ENCODE results near the gene GRK2.

Gene GRK2

GRCh38 chr11:67262731-67263675 lies 3.3 kb upstream of the GRK2 start:
- no peak overlapping the region for H3K4me3 ChIP-seq (replicated peaks; ENCODE audit: low read depth, low read length)
- no peaks in the 10 kb centered on the region for H3K27me3 ChIP-seq (replicated peaks; ENCODE audit: control insufficient read depth, insufficient read depth, low read length)
- DNase-seq (ENCODE audit: extremely low read depth, insufficient read length) = peak; percentile 66
- H3K36me3 ChIP-seq (ENCODE audit: control insufficient read depth, insufficient read depth, low read length) = no peaks in the 10 kb centered on the region
- TF ChIP-seq, protein P1, sequence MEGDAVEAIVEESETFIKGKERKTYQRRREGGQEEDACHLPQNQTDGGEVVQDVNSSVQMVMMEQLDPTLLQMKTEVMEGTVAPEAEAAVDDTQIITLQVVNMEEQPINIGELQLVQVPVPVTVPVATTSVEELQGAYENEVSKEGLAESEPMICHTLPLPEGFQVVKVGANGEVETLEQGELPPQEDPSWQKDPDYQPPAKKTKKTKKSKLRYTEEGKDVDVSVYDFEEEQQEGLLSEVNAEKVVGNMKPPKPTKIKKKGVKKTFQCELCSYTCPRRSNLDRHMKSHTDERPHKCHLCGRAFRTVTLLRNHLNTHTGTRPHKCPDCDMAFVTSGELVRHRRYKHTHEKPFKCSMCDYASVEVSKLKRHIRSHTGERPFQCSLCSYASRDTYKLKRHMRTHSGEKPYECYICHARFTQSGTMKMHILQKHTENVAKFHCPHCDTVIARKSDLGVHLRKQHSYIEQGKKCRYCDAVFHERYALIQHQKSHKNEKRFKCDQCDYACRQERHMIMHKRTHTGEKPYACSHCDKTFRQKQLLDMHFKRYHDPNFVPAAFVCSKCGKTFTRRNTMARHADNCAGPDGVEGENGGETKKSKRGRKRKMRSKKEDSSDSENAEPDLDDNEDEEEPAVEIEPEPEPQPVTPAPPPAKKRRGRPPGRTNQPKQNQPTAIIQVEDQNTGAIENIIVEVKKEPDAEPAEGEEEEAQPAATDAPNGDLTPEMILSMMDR (IDR thresholded peaks at IDR 0.05; ENCODE audit: insufficient read depth, low read length, poor library complexity, severe bottlenecking) = peak; percentile 84

DNA sequence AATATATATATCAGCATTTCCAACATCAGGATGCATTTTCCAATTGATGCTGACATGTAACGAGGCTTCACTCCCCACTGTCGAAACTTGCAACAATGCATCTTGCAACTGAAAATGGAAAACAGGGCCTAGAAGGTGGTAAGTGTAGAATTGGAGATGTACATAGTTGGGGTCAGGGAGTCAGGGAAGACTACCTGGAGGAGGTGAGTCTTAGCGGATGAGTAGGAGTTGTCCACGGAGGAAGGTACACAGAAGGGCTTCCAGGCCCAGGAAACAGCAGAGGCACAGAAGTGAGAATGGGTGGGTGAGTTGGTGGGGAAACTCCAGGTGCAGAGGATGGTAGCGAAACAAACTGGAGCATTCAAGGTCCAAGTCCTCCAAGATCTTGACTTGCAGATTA lies 2.0 kb upstream of the GRK2 start:
- Histone ChIP-seq H3K36me3 (ENCODE audit: control insufficient read depth, insufficient read depth, low read length) (peaks cover 3% of the 10 kb centered on the region; the same call in 1 of the 2 replicates), H3K27me3 (replicated peaks; ENCODE audit: control insufficient read depth, insufficient read depth, low read length) (no peaks in the 10 kb centered on the region), H3K4me3 (replicated peaks; ENCODE audit: low read depth, low read length) (no peak overlapping the region)
- no peak for DNase-seq (ENCODE audit: extremely low read depth, insufficient read length)
- TF ChIP-seq, protein P1 (IDR thresholded peaks at IDR 0.05; ENCODE audit: insufficient read depth, low read length, poor library complexity, severe bottlenecking) = no peak

- Histone ChIP-seq H3K27me3 (replicated peaks; ENCODE audit: control insufficient read depth, insufficient read depth, low read length) (no peaks in the 10 kb centered on the region), H3K36me3 (ENCODE audit: control insufficient read depth, insufficient read depth, low read length) (peaks cover 5% of the 10 kb centered on the region; the same call in 1 of the 2 replicates), H3K4me3 (replicated peaks; ENCODE audit: low read depth, low read length) (no peak overlapping the region)
- TF ChIP-seq, protein P1 (IDR thresholded peaks at IDR 0.05; ENCODE audit: insufficient read depth, low read length, poor library complexity, severe bottlenecking) = no peak
- no peak for DNase-seq (ENCODE audit: extremely low read depth, insufficient read length)
These were observed 1.2 kb upstream of the GRK2 start for GRCh38 chr11:67264877-67265632.

DNA sequence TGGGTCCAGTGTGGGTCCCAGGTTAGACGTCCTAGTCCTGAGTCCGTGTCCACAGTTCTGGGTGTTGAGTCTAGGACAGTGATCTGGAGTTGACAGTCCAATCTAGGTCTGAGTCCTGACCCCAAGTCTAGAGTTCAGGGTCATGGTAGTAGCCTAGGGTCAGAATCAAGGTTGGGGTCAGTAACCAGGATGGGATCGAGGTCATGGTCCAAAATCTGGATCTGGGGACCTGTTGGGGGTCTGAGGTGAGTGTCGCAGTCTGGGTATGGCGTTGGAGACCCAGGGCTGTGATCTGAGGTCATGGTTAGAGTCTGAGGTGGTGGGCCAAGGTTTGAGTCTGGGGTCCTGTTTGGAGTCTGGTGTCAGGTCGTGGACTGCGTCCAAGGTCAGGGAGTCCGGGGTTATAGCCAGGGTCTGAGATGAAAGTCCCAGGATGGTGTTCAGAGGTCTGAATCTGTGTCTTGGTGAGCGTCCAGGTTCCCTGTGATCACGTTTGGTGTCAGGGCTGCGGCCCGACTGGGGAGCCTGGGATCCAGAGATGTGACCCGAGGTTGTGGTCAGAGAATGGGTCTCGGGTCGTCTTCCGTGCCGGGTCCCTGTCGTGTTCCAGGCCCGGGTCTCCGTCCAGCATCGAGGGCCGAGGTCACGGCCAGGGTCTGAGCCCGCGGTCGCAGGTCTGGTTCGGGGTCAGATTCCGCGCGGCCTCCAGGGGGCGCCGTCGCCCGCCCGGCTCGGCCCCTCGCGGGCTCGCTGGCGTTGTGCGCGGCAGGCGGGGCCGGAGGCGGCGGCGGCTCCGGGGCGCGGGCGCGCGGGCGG lies 432 bp upstream of the GRK2 start:
- no peaks in the 10 kb centered on the region for H3K27me3 ChIP-seq (replicated peaks; ENCODE audit: control insufficient read depth, insufficient read depth, low read length)
- no peak overlapping the region; the same call in 1 of the 2 replicates for H3K4me3 ChIP-seq (replicated peaks; ENCODE audit: low read depth, low read length)
- DNase-seq (ENCODE audit: extremely low read depth, insufficient read length) = peak; percentile 85
- TF ChIP-seq, protein P1 (IDR thresholded peaks at IDR 0.05; ENCODE audit: insufficient read depth, low read length, poor library complexity, severe bottlenecking) = peak; percentile 53
- peaks cover 5% of the 10 kb centered on the region; the same call in 1 of the 2 replicates for H3K36me3 ChIP-seq (ENCODE audit: control insufficient read depth, insufficient read depth, low read length)
